ENCODE data around the gene BGLAP. TPM values are rescaled to one million over a fixed set of nuclear protein-coding genes. Genes with fewer than 3 reads are reported as not detected.

Gene BGLAP
- total RNA-seq, 1 donor from 2014 or later = 5.1 TPM

- peak; percentile 98 for DNase-seq (ENCODE audit: low spot score)
- intact Hi-C loops (cut with DNase I) = no loop called here
- peak; percentile 97 for ATAC-seq
Measured at GRCh38 chr1:156282479-156283222, 40.7 kb downstream of the BGLAP start, which contains the start of gene SMG5. SMG5 (minus strand) TSS chr1:156282825; CDS start chr1:156282680, 145 bp downstream.

GRCh38 chr1:156283521-156283920, 41.5 kb downstream of the BGLAP start:
- DNase-seq (ENCODE audit: low spot score) (no peak), ATAC-seq (no peak)
- intact Hi-C loops (cut with DNase I) = no loop called here

- no peak for ATAC-seq
- no peak for DNase-seq (ENCODE audit: low spot score)
- intact Hi-C loops (cut with DNase I) = no loop called here
Measured at GRCh38 chr1:156284112-156284511, 42.1 kb downstream of the BGLAP start, which contains the start of gene TMEM79. TMEM79 (plus strand) TSS chr1:156284325; CDS start chr1:156285227, 902 bp downstream.

- intact Hi-C loops (cut with DNase I) = no loop called here
- ATAC-seq = no peak
- DNase-seq (ENCODE audit: low spot score) = no peak
Measured at GRCh38 chr1:156284757-156285156, 42.8 kb downstream of the BGLAP start.

- intact Hi-C loops (cut with DNase I) = no loop called here
- DNase-seq (ENCODE audit: low spot score) (no peak), ATAC-seq (no peak)
Measured at GRCh38 chr1:156285437-156285836, 43.5 kb downstream of the BGLAP start.

- intact Hi-C loops (cut with DNase I) = no loop called here
- DNase-seq (ENCODE audit: low spot score) (no peak), ATAC-seq (no peak)
Measured at GRCh38 chr1:156286061-156286460, 44.1 kb downstream of the BGLAP start.

GRCh38 chr1:156289857-156290256, 47.9 kb downstream of the BGLAP start:
- intact Hi-C loops (cut with DNase I) = no loop called here
- no peak for ATAC-seq
- no peak for DNase-seq (ENCODE audit: low spot score)

GRCh38 chr1:156291226-156292061, 49.5 kb downstream of the BGLAP start:
- DNase-seq (ENCODE audit: low spot score) (peak; percentile 94), ATAC-seq (peak; percentile 97)
- intact Hi-C loops (cut with DNase I) = no loop called here

Other genes starting within 250 kb of the BGLAP start
- gene SSR2, start 221.2 kb upstream of the BGLAP start, total RNA-seq = 126 TPM
- gene UBQLN4, start 188.4 kb upstream of the BGLAP start, total RNA-seq = 37.6 TPM
- gene LAMTOR2, start 187.4 kb upstream of the BGLAP start, total RNA-seq = 35.8 TPM
- not detected for gene RAB25, start 181.0 kb upstream of the BGLAP start, total RNA-seq
- 1.2 TPM for gene MEX3A, start 159.7 kb upstream of the BGLAP start, total RNA-seq
- 322 TPM for gene LMNA, start 127.5 kb upstream of the BGLAP start, total RNA-seq
- gene SEMA4A, start 88.6 kb upstream of the BGLAP start, total RNA-seq = 8.4 TPM
- gene SLC25A44, start 48.1 kb upstream of the BGLAP start, total RNA-seq = 16.3 TPM
- gene PMF1, start 29.2 kb upstream of the BGLAP start, total RNA-seq = 37.4 TPM
- 48.9 TPM for gene PAQR6, start 5.9 kb downstream of the BGLAP start, total RNA-seq
- 64.0 TPM for gene SMG5, start 40.6 kb downstream of the BGLAP start, total RNA-seq
- 3.1 TPM for gene TMEM79, start 42.1 kb downstream of the BGLAP start, total RNA-seq
- 39.0 TPM for gene GLMP, start 53.5 kb downstream of the BGLAP start, total RNA-seq
- gene VHLL, start 57.1 kb downstream of the BGLAP start, total RNA-seq = not detected
- gene CCT3, start 96.1 kb downstream of the BGLAP start, total RNA-seq = 98.6 TPM
- not detected for gene TSACC, start 96.3 kb downstream of the BGLAP start, total RNA-seq
- not detected for gene RHBG, start 127.0 kb downstream of the BGLAP start, total RNA-seq